Measurements from ENCODE around the gene TPCN1. TPM values are rescaled to one million over a fixed set of nuclear protein-coding genes. Genes with fewer than 3 reads are reported as not detected.

The TPCN1 gene
- total and polyA plus RNA-seq, 11 donors: 22.6 to 136 (median 80.5) TPM

DNA sequence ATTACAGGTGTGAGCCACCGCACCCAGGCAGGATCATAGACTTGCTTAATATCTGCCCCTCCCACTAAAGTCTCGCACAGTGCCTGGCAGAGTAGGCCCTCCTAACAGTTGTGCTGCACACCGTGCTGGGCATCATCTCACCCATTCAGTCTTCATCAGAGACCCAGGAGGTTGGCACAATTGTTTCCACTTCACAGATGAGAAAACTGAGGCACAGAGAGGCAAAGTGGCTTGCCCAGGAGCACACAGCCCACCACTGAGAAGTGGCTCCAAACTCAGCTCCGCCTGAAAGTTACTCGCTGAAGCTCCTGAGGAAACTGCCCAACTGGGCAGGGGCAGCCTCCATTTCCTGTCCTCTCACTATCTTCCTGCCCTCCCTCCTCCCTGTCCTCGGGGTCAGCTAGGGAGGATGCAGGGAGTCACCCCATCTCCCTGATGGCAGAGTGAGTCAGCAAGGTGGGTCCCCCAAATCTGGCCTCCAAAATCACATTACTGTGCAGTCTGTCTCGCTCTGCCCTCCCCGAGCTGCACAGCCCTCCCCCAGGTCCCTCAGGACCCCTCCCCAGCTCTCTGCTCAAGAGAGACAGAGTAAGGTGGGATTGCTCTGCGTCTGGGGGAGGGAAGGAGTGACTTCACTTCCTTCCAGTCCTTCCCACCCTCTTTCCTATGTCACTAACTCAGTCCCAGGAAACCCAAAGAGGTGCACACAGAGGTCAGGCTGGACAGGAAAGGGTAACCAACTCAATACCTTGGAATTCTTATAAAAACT is 107.9 kb downstream of the TPCN1 start:
- Histone ChIP-seq H3K4me1 (peaks cover 0 to 60% (median 30%) of the 10 kb centered on the region in 12 donors), H3K27me3 (no peaks in the 10 kb centered on the region), H3K27ac (peak overlapping the region in 4 of 12 donors; percentile 4 to 31 (median 21)), H3K9me3 (no peaks in the 10 kb centered on the region), H3K4me3 (no peak overlapping the region), H3K36me3 (peaks cover 0 to 44% (median 23%) of the 10 kb centered on the region in 9 donors)
- DNase-seq (no peak), ATAC-seq (peak in 2 of 4 donors; percentile 6 to 37)
- intact Hi-C loops (cut with DNase I): loop anchor here in 1 of 10 donors (5.0 kb wide), 1 partner anchor 38 kb away; no protein-coding TSS in a partner anchor
- 71 to 81% (median 75%) methylated on average over 9 of the region's 9 CpGs for WGBS, 4 donors
- TF ChIP-seq POLR2A (IDR thresholded peaks at IDR 0.05): no peak
- TF ChIP-seq, protein P1, sequence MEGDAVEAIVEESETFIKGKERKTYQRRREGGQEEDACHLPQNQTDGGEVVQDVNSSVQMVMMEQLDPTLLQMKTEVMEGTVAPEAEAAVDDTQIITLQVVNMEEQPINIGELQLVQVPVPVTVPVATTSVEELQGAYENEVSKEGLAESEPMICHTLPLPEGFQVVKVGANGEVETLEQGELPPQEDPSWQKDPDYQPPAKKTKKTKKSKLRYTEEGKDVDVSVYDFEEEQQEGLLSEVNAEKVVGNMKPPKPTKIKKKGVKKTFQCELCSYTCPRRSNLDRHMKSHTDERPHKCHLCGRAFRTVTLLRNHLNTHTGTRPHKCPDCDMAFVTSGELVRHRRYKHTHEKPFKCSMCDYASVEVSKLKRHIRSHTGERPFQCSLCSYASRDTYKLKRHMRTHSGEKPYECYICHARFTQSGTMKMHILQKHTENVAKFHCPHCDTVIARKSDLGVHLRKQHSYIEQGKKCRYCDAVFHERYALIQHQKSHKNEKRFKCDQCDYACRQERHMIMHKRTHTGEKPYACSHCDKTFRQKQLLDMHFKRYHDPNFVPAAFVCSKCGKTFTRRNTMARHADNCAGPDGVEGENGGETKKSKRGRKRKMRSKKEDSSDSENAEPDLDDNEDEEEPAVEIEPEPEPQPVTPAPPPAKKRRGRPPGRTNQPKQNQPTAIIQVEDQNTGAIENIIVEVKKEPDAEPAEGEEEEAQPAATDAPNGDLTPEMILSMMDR (IDR thresholded peaks at IDR 0.05): no peak

DNA sequence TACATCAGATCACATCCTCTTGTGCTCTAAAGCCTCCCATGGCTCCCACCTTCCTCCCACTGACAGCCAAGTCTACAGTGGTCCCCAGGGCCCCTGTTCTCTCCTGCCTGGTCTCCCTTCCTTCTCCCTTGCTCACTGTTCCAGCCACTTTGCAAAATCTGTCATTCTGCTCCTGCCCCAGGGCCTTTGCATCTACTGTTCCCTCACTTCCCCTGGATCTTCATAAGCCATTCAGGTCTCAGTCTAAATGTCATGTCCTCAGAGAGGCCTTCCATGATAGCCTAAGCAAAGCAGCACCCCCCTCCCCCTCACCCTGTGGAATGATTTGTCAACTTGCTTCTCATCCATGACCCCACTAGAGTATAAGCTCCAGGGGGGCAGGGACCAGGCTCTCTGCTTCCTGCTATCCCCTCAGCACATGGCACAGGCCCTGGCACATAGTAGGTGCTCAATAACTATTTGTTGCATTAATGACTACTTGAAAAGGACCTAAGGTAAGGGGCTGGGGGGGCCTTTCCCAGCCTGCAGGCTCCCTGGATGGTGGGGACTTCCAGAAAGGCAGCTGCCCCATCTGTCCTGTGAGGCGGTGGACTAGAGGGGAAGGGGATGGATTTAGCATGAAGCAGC is 108.6 kb downstream of the TPCN1 start:
- TF ChIP-seq, protein P1 (IDR thresholded peaks at IDR 0.05): no peak
- TF ChIP-seq POLR2A (IDR thresholded peaks at IDR 0.05): no peak
- Histone ChIP-seq H3K27ac (peak overlapping the region in 2 of 12 donors; percentile 4 to 31), H3K36me3 (peaks cover 0 to 44% (median 23%) of the 10 kb centered on the region in 9 donors), H3K4me1 (peaks cover 0 to 60% (median 30%) of the 10 kb centered on the region in 12 donors), H3K4me3 (no peak overlapping the region), H3K9me3 (no peaks in the 10 kb centered on the region), H3K27me3 (no peaks in the 10 kb centered on the region)
- DNase-seq (no peak), ATAC-seq (no peak)
- 96 to 100% (median 100%) methylated on average over 1 of the region's 1 CpG for WGBS, 4 donors
- intact Hi-C loops (cut with DNase I): loop anchor here in 1 of 10 donors (5.0 kb wide), 1 partner anchor 37 kb away; no protein-coding TSS in a partner anchor

DNA sequence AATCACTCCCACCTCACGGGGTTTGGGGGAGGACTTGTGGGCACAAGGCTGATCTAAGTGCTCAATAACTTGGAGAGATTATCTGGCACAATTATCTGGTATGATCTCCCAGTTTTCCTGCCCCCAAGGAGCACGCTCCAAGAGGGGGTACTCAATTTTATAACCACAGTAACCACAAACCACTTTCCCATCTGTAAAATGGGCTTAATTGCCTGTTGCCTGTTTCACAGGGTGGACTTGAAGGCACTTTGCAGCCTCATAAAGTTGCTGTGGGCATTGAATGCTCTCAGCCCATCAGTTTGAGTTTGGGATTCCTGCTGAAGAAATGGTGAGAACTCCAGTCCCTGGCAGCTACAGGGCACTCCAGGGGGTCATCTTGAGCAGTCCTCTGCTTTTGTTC is 109.2 kb downstream of the TPCN1 start:
- TF ChIP-seq, protein P1 (IDR thresholded peaks at IDR 0.05): no peak
- TF ChIP-seq POLR2A (IDR thresholded peaks at IDR 0.05): no peak
- Histone ChIP-seq H3K27me3 (no peaks in the 10 kb centered on the region), H3K27ac (no peak overlapping the region), H3K4me3 (no peak overlapping the region), H3K36me3 (peaks cover 0 to 44% (median 23%) of the 10 kb centered on the region in 9 donors), H3K4me1 (peaks cover 0 to 60% (median 34%) of the 10 kb centered on the region in 12 donors), H3K9me3 (no peaks in the 10 kb centered on the region)
- DNase-seq: no peak
- ATAC-seq: no peak
- intact Hi-C loops (cut with DNase I): no loop called here
- 91 to 100% (median 96%) methylated on average over 2 of the region's 2 CpGs for WGBS, 4 donors
